H9 (cell line): ENCODE data around the gene RBPJ. TPM values are rescaled to one million over a fixed set of nuclear protein-coding genes. Genes with fewer than 3 reads are reported as not detected.

ENCODE experiments used
- DNase-seq: peaks from one replicate; pipeline ENCODE4 v3.0.0-alpha.2; 2017
- H2AFZ ChIP-seq: one replicate; pipeline ENCODE4 v1.6.1; 2013; ENCODE audit warnings: mild to moderate bottlenecking, low read length, control low read depth, moderate library complexity
- H2AK5ac ChIP-seq: 2 replicates; pipeline ENCODE4 v1.6.1; 2013; ENCODE audit warnings: low read length, control low read depth, mixed read lengths; ENCODE audit not compliant: insufficient read length
- H2BK120ac ChIP-seq: one replicate; pipeline ENCODE4 v1.6.1; 2013; ENCODE audit warnings: low read depth, mild to moderate bottlenecking, low read length, control low read depth, inconsistent platforms; ENCODE audit not compliant: poor library complexity, severe bottlenecking
- H2BK12ac ChIP-seq: 2 replicates; pipeline ENCODE4 v1.6.1; 2013; ENCODE audit warnings: low read length, control low read depth, mixed read lengths, low read depth; ENCODE audit not compliant: insufficient read length
- H2BK15ac ChIP-seq: 2 replicates; pipeline ENCODE4 v1.6.1; 2013; ENCODE audit warnings: low read depth, low read length, control low read depth
- H2BK20ac ChIP-seq: one replicate; pipeline ENCODE4 v1.6.1; 2013; ENCODE audit warnings: low read depth, mild to moderate bottlenecking, low read length, control low read depth, inconsistent platforms; ENCODE audit not compliant: poor library complexity, severe bottlenecking
- H2BK5ac ChIP-seq: 2 replicates; pipeline ENCODE4 v1.6.1; 2013; ENCODE audit warnings: low read length, control low read depth, mixed read lengths; ENCODE audit not compliant: insufficient read length
- H3K14ac ChIP-seq: 2 replicates; pipeline ENCODE4 v1.6.1; 2013; ENCODE audit warnings: low read length, control low read depth; ENCODE audit not compliant: insufficient read depth
- H3K18ac ChIP-seq: 2 replicates; pipeline ENCODE4 v1.6.1; 2013; ENCODE audit warnings: low read depth, mild to moderate bottlenecking, mixed read lengths, low read length, control low read depth; ENCODE audit not compliant: insufficient read length
- H3K23ac ChIP-seq: 2 replicates; pipeline ENCODE4 v1.6.1; 2013; ENCODE audit warnings: low read length, control low read depth, mixed read lengths, low read depth; ENCODE audit not compliant: insufficient read length
- H3K23me2 ChIP-seq: 2 replicates; pipeline ENCODE4 v1.6.1; 2013; ENCODE audit warnings: low read depth, mild to moderate bottlenecking, mixed read lengths, low read length, control low read depth; ENCODE audit not compliant: insufficient read length, poor library complexity, severe bottlenecking
- H3K27ac ChIP-seq: 2 replicates; pipeline ENCODE4 v1.5.1; 2013; ENCODE audit warnings: low read length, control low read depth, mixed read lengths, low read depth; ENCODE audit not compliant: insufficient read length
- H3K27me3 ChIP-seq: 2 replicates; pipeline ENCODE4 v1.6.1; 2013; ENCODE audit warnings: low read length, control low read depth, inconsistent platforms; ENCODE audit not compliant: insufficient read depth
- H3K4ac ChIP-seq: 2 replicates; pipeline ENCODE4 v1.6.1; 2013; ENCODE audit warnings: low read depth, mild to moderate bottlenecking, control low read depth, inconsistent platforms, low read length, moderate library complexity
- H3K4me1 ChIP-seq: 2 replicates; pipeline ENCODE4 v1.6.1; 2013; ENCODE audit warnings: low read length, control low read depth, inconsistent platforms; ENCODE audit not compliant: insufficient read depth
- H3K4me2 ChIP-seq: 2 replicates; pipeline ENCODE4 v1.6.1; 2013; ENCODE audit warnings: low read length, control low read depth, mixed read lengths; ENCODE audit not compliant: insufficient read length, insufficient read depth
- H3K56ac ChIP-seq: 2 replicates; pipeline ENCODE4 v1.6.1; 2013; ENCODE audit warnings: low read depth, mild to moderate bottlenecking, mixed read lengths, low read length, control low read depth; ENCODE audit not compliant: insufficient read length
- H3K79me1 ChIP-seq: 2 replicates; pipeline ENCODE4 v1.6.1; 2013; ENCODE audit warnings: low read depth, mild to moderate bottlenecking, moderate library complexity, low read length, control low read depth, inconsistent platforms; ENCODE audit not compliant: insufficient read depth, poor library complexity, severe bottlenecking
- H3K79me2 ChIP-seq: 2 replicates; pipeline ENCODE4 v1.6.1; 2013; ENCODE audit warnings: low read length, control low read depth, inconsistent platforms; ENCODE audit not compliant: insufficient read depth
- H3K9ac ChIP-seq: 2 replicates; pipeline ENCODE4 v1.6.1; 2013; ENCODE audit warnings: low read length, control low read depth, mixed read lengths; ENCODE audit not compliant: insufficient read length; ENCODE audit errors: extremely low read depth
- H3K9me3 ChIP-seq: one replicate; pipeline ENCODE4 v1.6.1; 2013; ENCODE audit warnings: low read depth, low read length, inconsistent platforms; ENCODE audit not compliant: control insufficient read depth
- H3T11ph ChIP-seq: one replicate; pipeline ENCODE4 v1.6.1; 2013; ENCODE audit warnings: mild to moderate bottlenecking, low read length, control low read depth, inconsistent platforms
- H4K20me1 ChIP-seq: one replicate; pipeline ENCODE4 v1.6.1; 2013; ENCODE audit not compliant: control insufficient read depth, insufficient read length, insufficient read depth
- H4K5ac ChIP-seq: 2 replicates; pipeline ENCODE4 v1.6.1; 2013; ENCODE audit warnings: low read depth, mild to moderate bottlenecking, mixed read lengths, low read length, control low read depth; ENCODE audit not compliant: insufficient read length
- H4K8ac ChIP-seq: replicated peaks from 2 replicates; pipeline ENCODE4 v1.6.1; 2013; ENCODE audit warnings: low read length, control low read depth, mixed read lengths, low read depth; ENCODE audit not compliant: insufficient read length
- H4K91ac ChIP-seq: 2 replicates; pipeline ENCODE4 v1.6.1; 2013; ENCODE audit warnings: low read depth, mild to moderate bottlenecking, moderate library complexity, mixed read lengths, low read length, control low read depth; ENCODE audit not compliant: insufficient read length
- H3K27ac Mint-ChIP-seq, 3 experiments: 2 replicates in 2 of 3; 3 replicates in 1 of 3; pipeline ENCODE4 v1.8.0; 2020 to 2021; ENCODE audit warnings: mixed read lengths in 3 of 3, mild to moderate bottlenecking in 1 of 3, moderate library complexity in 1 of 3
- H3K27me3 Mint-ChIP-seq: 2 replicates; pipeline ENCODE4 v1.8.0; 2021; ENCODE audit warnings: low read depth, mild to moderate bottlenecking, moderate library complexity, mixed read lengths
- H3K36me3 Mint-ChIP-seq, 3 experiments: 2 replicates in 2 of 3; 3 replicates in 1 of 3; pipeline ENCODE4 v1.8.0; 2020 to 2021; ENCODE audit warnings: low read depth in 3 of 3, mixed read lengths in 3 of 3; ENCODE audit not compliant: insufficient read depth in 1 of 3
- H3K4me1 Mint-ChIP-seq, 2 experiments: 2 replicates each; pipeline ENCODE4 v1.8.0; 2020; ENCODE audit warnings: mixed read lengths in 2 of 2
- H3K4me3 Mint-ChIP-seq, 2 experiments: 2 replicates in 1 of 2; 3 replicates in 1 of 2; pipeline ENCODE4 v1.8.0; 2020 to 2021; ENCODE audit warnings: mild to moderate bottlenecking in 2 of 2, mixed read lengths in 2 of 2, moderate library complexity in 1 of 2
- H3K9me3 Mint-ChIP-seq, 2 experiments: 2 replicates in 1 of 2; 3 replicates in 1 of 2; pipeline ENCODE4 v1.8.0; 2020; ENCODE audit warnings: mild to moderate bottlenecking in 2 of 2, mixed read lengths in 2 of 2, moderate library complexity in 1 of 2
- WGBS: extraction: QIAGEN DNeasy Blood & Tissue Kit; methylation state at CpG from one replicate; pipeline ENCODE4 v1.1.7; 2013; ENCODE audit warnings: missing lambda C conversion rate, low lambda C conversion rate, mixed read lengths; ENCODE audit not compliant: insufficient read length; ENCODE audit errors: extremely low coverage; 5-methylcytosine and 5-hydroxymethylcytosine counted together
- total RNA-seq: library from RNA; stranded (reverse); gene quantifications from 2 replicates; pipeline ENCODE4 v1.2.1, GENCODE V29; 2021
- TF ChIP-seq, protein P1 (sequence below): fragments of 200-600 bp; sonication (generic); conservative IDR thresholded peaks from 3 replicates; pipeline ENCODE4 v1.8.0; 2021; ENCODE audit warnings: antibody characterized with exemption, mild to moderate bottlenecking

The RBPJ gene
- total RNA-seq, 1 experiment from 2014 or later = 166 TPM

DNA sequence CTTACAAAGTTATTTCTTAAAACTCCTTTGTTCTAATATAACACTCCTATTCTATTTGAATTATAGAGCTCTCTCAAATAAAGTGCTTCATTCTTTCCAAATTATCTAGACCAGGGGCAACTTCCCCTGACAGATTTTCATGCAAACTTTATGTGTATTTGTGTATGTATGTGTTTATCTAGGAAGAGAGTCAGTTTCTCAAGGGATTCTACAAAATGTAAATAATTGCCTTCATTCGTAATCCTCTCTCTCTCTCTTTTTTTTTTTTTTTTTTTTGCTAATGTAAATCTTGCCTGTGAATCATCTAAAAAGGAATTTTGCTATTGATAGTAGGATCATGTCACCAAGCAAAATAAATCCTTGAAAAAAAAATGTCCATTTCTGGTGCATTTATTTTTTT, 38.9 kb upstream of the RBPJ start:
- Histone ChIP-seq H3K14ac (no peak overlapping the region), H2BK15ac (no peak overlapping the region), H3K23me2 (no peaks in the 10 kb centered on the region), H3K4me1 (no peaks in the 10 kb centered on the region), H4K20me1 (no peaks in the 10 kb centered on the region), H3K9me3 (no peaks in the 10 kb centered on the region), H3K56ac (no peak overlapping the region), H3K79me1 (no peaks in the 10 kb centered on the region), H3K23ac (no peak overlapping the region), H3K79me2 (no peaks in the 10 kb centered on the region), H2AFZ (no peak overlapping the region), H2BK5ac (no peak overlapping the region), H3K27me3 (no peaks in the 10 kb centered on the region), H3K27ac (no peak overlapping the region), H2AK5ac (no peak overlapping the region), H4K8ac (no peak overlapping the region), H3K4ac (no peak overlapping the region), H2BK12ac (no peak overlapping the region), H2BK120ac (no peak overlapping the region), H4K91ac (no peak overlapping the region), H3K9ac (no peak overlapping the region), H3T11ph (no peak overlapping the region), H3K4me2 (no peak overlapping the region), H3K18ac (no peak overlapping the region), H4K5ac (no peak overlapping the region), H2BK20ac (no peak overlapping the region)
- WGBS = no CpG with 5 or more reads among the region's 1 CpG
- H3K27ac Mint-ChIP-seq = peak overlapping the region in 1 of 3 experiments; percentile 63; a peak in 1 of 7 replicates
- no peaks in the 10 kb centered on the region for H3K9me3 Mint-ChIP-seq
- H3K4me1 Mint-ChIP-seq = peaks cover 15 to 25% of the 10 kb centered on the region in 2 experiments
- TF ChIP-seq, protein P1, sequence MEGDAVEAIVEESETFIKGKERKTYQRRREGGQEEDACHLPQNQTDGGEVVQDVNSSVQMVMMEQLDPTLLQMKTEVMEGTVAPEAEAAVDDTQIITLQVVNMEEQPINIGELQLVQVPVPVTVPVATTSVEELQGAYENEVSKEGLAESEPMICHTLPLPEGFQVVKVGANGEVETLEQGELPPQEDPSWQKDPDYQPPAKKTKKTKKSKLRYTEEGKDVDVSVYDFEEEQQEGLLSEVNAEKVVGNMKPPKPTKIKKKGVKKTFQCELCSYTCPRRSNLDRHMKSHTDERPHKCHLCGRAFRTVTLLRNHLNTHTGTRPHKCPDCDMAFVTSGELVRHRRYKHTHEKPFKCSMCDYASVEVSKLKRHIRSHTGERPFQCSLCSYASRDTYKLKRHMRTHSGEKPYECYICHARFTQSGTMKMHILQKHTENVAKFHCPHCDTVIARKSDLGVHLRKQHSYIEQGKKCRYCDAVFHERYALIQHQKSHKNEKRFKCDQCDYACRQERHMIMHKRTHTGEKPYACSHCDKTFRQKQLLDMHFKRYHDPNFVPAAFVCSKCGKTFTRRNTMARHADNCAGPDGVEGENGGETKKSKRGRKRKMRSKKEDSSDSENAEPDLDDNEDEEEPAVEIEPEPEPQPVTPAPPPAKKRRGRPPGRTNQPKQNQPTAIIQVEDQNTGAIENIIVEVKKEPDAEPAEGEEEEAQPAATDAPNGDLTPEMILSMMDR = no peak
- no peak for DNase-seq
- H3K36me3 Mint-ChIP-seq = no peaks in the 10 kb centered on the region; a peak in 1 of 7 replicates
- H3K27me3 Mint-ChIP-seq = no peaks in the 10 kb centered on the region
- no peak overlapping the region for H3K4me3 Mint-ChIP-seq
